ENCODE measurements around the gene SRGAP3.

Gene SRGAP3

GRCh38 chr3:9047452-9048346 is 201.7 kb downstream of the SRGAP3 start:
- Mint-ChIP-seq H3K27me3 (ENCODE audit: low read depth) (no peaks in the 10 kb centered on the region), H3K36me3 (ENCODE audit: low read depth) (no peaks in the 10 kb centered on the region), H3K4me3 (no peak overlapping the region), H3K9me3 (no peaks in the 10 kb centered on the region), H3K27ac (no peak overlapping the region), H3K4me1 (ENCODE audit: low read depth) (no peaks in the 10 kb centered on the region)

- Mint-ChIP-seq H3K36me3 (ENCODE audit: low read depth) (no peaks in the 10 kb centered on the region), H3K9me3 (no peaks in the 10 kb centered on the region), H3K4me1 (ENCODE audit: low read depth) (no peaks in the 10 kb centered on the region), H3K27me3 (ENCODE audit: low read depth) (no peaks in the 10 kb centered on the region), H3K4me3 (no peak overlapping the region), H3K27ac (no peak overlapping the region)
Observed at GRCh38 chr3:9045371-9045770, 204.1 kb downstream of the SRGAP3 start.

GRCh38 chr3:9043063-9043462 is 206.4 kb downstream of the SRGAP3 start:
- Mint-ChIP-seq H3K36me3 (ENCODE audit: low read depth) (no peaks in the 10 kb centered on the region), H3K4me1 (ENCODE audit: low read depth) (no peaks in the 10 kb centered on the region), H3K27ac (no peak overlapping the region), H3K9me3 (no peaks in the 10 kb centered on the region), H3K4me3 (no peak overlapping the region), H3K27me3 (ENCODE audit: low read depth) (no peaks in the 10 kb centered on the region)

GRCh38 chr3:9041626-9042025 is 207.8 kb downstream of the SRGAP3 start:
- Mint-ChIP-seq H3K36me3 (ENCODE audit: low read depth) (no peaks in the 10 kb centered on the region), H3K9me3 (no peaks in the 10 kb centered on the region), H3K27me3 (ENCODE audit: low read depth) (no peaks in the 10 kb centered on the region), H3K4me1 (ENCODE audit: low read depth) (no peaks in the 10 kb centered on the region), H3K4me3 (no peak overlapping the region), H3K27ac (no peak overlapping the region)

- Mint-ChIP-seq H3K36me3 (ENCODE audit: low read depth) (no peaks in the 10 kb centered on the region), H3K4me3 (no peak overlapping the region), H3K27ac (no peak overlapping the region), H3K27me3 (ENCODE audit: low read depth) (no peaks in the 10 kb centered on the region), H3K9me3 (no peaks in the 10 kb centered on the region), H3K4me1 (ENCODE audit: low read depth) (no peaks in the 10 kb centered on the region)
Observed at GRCh38 chr3:9040996-9041395, 208.4 kb downstream of the SRGAP3 start.

- Mint-ChIP-seq H3K36me3 (ENCODE audit: low read depth) (no peaks in the 10 kb centered on the region), H3K4me3 (no peak overlapping the region), H3K27ac (no peak overlapping the region), H3K27me3 (ENCODE audit: low read depth) (no peaks in the 10 kb centered on the region), H3K4me1 (ENCODE audit: low read depth) (no peaks in the 10 kb centered on the region), H3K9me3 (no peaks in the 10 kb centered on the region)
Observed at GRCh38 chr3:9037144-9037711, 212.2 kb downstream of the SRGAP3 start.

- H3K27ac Mint-ChIP-seq, result no peak overlapping the region
- H3K9me3 Mint-ChIP-seq, result no peaks in the 10 kb centered on the region
- no peaks in the 10 kb centered on the region for H3K27me3 Mint-ChIP-seq (ENCODE audit: low read depth)
- no peaks in the 10 kb centered on the region for H3K4me1 Mint-ChIP-seq (ENCODE audit: low read depth)
- no peak overlapping the region for H3K4me3 Mint-ChIP-seq
- H3K36me3 Mint-ChIP-seq (ENCODE audit: low read depth), result no peaks in the 10 kb centered on the region
Observed at GRCh38 chr3:9036404-9037131, 212.9 kb downstream of the SRGAP3 start.

- no peaks in the 10 kb centered on the region for H3K27me3 Mint-ChIP-seq (ENCODE audit: low read depth)
- H3K4me3 Mint-ChIP-seq, result no peak overlapping the region
- H3K36me3 Mint-ChIP-seq (ENCODE audit: low read depth), result no peaks in the 10 kb centered on the region
- H3K27ac Mint-ChIP-seq, result no peak overlapping the region
- H3K4me1 Mint-ChIP-seq (ENCODE audit: low read depth), result no peaks in the 10 kb centered on the region
- no peaks in the 10 kb centered on the region for H3K9me3 Mint-ChIP-seq
Observed at GRCh38 chr3:9035961-9036360, 213.5 kb downstream of the SRGAP3 start.

- no peaks in the 10 kb centered on the region for H3K9me3 Mint-ChIP-seq
- no peaks in the 10 kb centered on the region for H3K4me1 Mint-ChIP-seq (ENCODE audit: low read depth)
- H3K27ac Mint-ChIP-seq, result no peak overlapping the region
- no peaks in the 10 kb centered on the region for H3K27me3 Mint-ChIP-seq (ENCODE audit: low read depth)
- H3K4me3 Mint-ChIP-seq, result no peak overlapping the region
- no peaks in the 10 kb centered on the region for H3K36me3 Mint-ChIP-seq (ENCODE audit: low read depth)
Observed at GRCh38 chr3:9035473-9035872, 214.0 kb downstream of the SRGAP3 start.

GRCh38 chr3:9033867-9034266 is 215.6 kb downstream of the SRGAP3 start:
- Mint-ChIP-seq H3K27ac (no peak overlapping the region), H3K27me3 (ENCODE audit: low read depth) (no peaks in the 10 kb centered on the region), H3K9me3 (no peaks in the 10 kb centered on the region), H3K36me3 (ENCODE audit: low read depth) (no peaks in the 10 kb centered on the region), H3K4me3 (no peak overlapping the region), H3K4me1 (ENCODE audit: low read depth) (no peaks in the 10 kb centered on the region)

- H3K36me3 Mint-ChIP-seq (ENCODE audit: low read depth), result no peaks in the 10 kb centered on the region
- no peak overlapping the region for H3K27ac Mint-ChIP-seq
Observed at GRCh38 chr3:9032231-9032777, 217.1 kb downstream of the SRGAP3 start.

GRCh38 chr3:9030034-9030433 is 219.4 kb downstream of the SRGAP3 start:
- no peaks in the 10 kb centered on the region for H3K9me3 Mint-ChIP-seq
- H3K27ac Mint-ChIP-seq, result no peak overlapping the region
- H3K36me3 Mint-ChIP-seq (ENCODE audit: low read depth), result no peaks in the 10 kb centered on the region
- H3K27me3 Mint-ChIP-seq (ENCODE audit: low read depth), result no peaks in the 10 kb centered on the region
- H3K4me3 Mint-ChIP-seq, result no peak overlapping the region
- H3K4me1 Mint-ChIP-seq (ENCODE audit: low read depth), result no peaks in the 10 kb centered on the region

More at GRCh38 chr3:9032231-9032777, 217.1 kb downstream of the SRGAP3 start:
- H3K4me3 Mint-ChIP-seq, result no peak overlapping the region
- no peaks in the 10 kb centered on the region for H3K4me1 Mint-ChIP-seq (ENCODE audit: low read depth)
- H3K27me3 Mint-ChIP-seq (ENCODE audit: low read depth), result no peaks in the 10 kb centered on the region
- no peaks in the 10 kb centered on the region for H3K9me3 Mint-ChIP-seq

- Mint-ChIP-seq H3K27me3 (ENCODE audit: low read depth) (no peaks in the 10 kb centered on the region), H3K9me3 (no peaks in the 10 kb centered on the region), H3K4me3 (no peak overlapping the region), H3K4me1 (ENCODE audit: low read depth) (no peaks in the 10 kb centered on the region), H3K27ac (no peak overlapping the region), H3K36me3 (ENCODE audit: low read depth) (no peaks in the 10 kb centered on the region)
Observed at GRCh38 chr3:9028134-9028533, 221.3 kb downstream of the SRGAP3 start.

GRCh38 chr3:9026320-9027045 is 223.0 kb downstream of the SRGAP3 start:
- no peaks in the 10 kb centered on the region for H3K36me3 Mint-ChIP-seq (ENCODE audit: low read depth)
- H3K27ac Mint-ChIP-seq, result no peak overlapping the region
- no peaks in the 10 kb centered on the region for H3K27me3 Mint-ChIP-seq (ENCODE audit: low read depth)
- H3K9me3 Mint-ChIP-seq, result no peaks in the 10 kb centered on the region
- H3K4me1 Mint-ChIP-seq (ENCODE audit: low read depth), result no peaks in the 10 kb centered on the region
- no peak overlapping the region for H3K4me3 Mint-ChIP-seq

Measured in T-helper 1 cell treated with Interleukin-12 subunit alpha and Interleukin-12 subunit beta and Interleukin-4 antibody, amounts not matched to agents 30 μg/mL and 1 μg/mL, for 36 hours (primary cell).